GM18520 (cell line): ENCODE results near the gene AKAP8L.

Source experiments
- ATAC-seq: cut with Tn5 transposase; IDR thresholded peaks from one replicate; pipeline ENCODE4 v1.9.1; 2021; ENCODE audit not compliant: unreplicated experiment

The AKAP8L gene

DNA sequence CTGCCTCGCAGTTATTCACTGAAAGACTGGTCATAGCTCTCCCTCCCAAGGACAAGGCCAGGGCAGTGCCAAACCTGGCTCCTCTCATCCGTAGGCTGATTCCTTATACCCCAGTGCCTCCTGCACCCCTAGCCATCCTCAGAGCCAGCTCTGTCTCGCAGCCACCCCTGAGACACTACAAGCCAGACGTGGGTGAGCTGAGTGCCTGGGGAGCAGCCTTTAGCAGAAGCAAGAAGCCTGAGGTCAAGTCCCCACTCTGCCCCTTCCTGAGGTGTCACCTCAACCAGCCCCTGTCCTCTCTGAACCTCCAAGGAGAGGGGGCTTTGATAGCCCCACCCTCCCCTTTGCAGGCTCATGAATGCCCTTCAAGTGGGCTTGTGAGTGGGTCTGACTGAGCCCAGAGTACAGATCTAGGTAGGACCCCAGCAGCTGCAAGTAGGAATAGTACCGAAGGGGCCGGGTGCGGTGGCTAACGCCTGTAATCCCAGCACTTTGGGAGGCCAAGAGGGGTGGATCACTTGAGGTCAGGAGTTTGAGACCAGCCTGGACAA, 14.8 kb upstream of the AKAP8L start:
- ATAC-seq, result no peak

DNA sequence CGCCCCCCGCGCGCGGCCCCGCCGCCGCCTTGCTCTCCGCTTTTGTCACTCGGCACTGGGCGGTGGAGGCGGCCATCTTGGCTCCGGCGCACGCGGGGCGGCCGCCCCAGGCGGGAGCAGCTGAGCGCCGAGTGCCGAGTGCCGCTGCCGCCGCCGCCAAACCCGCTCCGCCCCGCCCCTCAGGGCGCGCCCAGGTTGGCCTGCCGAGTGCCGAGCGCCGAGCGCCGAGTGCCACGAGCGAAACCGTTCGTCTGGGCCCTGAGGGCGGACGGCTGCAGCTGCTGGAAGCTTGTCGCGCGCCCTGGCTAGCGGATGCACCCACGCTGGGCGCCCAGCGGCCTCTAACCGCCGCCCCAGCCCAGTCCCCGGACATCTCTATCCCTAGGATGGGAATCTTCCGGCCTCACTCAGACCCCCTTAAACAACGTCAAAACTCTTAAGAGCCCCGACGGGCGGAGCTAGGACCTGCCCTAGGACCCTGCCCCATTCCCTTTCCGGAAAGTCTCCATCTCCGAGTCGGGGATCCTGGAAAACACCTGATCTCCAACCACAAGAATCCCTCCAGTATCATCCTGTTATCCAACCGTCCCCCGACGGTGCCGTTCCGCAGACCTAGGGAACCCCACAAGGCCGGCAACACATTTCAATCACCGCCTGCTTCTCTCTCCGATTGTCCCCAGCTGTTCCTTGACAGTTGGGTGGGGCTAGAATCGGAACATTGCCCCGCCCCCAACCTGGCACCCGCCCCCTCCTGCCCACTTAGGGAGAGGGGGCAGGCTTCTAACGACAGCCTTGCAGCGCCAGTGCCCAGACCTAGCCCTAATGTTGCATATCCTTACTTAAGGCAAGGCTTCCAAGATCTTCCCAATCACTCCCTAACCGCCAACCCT, 14.1 kb upstream of the AKAP8L start:
- ATAC-seq, result peak; percentile 80

DNA sequence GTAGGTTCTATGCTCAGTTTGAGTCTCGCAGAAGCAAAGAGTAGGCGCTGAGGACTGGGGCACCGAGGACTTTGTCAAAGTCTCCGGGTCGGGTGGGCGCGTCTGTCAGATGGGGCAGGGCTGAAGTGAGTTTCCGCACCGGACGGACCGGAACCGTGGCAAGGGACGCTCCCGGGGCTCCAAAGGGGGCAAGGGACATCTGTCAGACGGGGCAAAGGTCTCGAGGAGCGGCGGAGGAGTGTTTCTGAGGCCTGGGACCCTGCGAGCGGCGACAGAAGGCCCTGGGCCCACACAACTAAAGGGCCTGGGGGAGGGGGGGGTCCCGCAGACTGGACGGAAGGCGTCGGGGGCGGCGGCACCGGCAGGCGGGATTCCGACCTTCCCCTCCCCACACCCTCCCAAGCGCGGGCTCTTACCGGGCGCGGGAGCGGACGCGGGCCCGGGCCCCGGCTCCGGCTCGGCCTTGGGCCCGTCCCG, 13.3 kb upstream of the AKAP8L start:
- ATAC-seq, result no peak

DNA sequence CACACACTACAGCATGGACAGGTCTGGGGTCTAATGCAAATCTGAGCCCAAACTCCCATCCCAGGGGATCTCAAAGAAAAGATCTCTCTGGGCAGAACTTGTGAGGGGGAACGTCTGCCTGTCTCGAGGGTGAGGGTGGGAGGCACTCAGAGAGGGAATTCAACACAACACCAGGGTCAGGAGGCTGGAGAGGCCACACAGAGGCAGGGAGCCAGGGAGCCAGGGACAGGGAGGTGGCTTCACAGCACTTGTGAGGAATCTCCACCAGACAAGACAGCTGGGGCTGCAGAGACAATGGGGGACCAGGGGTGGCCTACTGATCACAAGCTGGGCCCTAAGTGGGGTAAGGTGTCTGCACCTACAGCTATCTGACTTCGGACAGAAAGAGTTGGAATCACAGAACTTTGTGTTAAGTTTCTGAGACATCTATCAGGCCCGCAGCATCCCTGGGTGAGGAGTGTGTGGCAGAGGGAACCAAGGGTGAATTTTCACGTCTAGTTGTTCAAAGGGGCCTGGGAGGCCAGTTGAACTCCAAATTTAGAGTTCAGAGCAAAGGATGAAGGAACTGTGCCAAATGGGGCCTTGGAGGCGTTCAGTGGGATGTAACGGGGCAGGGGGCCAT, 12.7 kb upstream of the AKAP8L start:
- no peak for ATAC-seq

DNA sequence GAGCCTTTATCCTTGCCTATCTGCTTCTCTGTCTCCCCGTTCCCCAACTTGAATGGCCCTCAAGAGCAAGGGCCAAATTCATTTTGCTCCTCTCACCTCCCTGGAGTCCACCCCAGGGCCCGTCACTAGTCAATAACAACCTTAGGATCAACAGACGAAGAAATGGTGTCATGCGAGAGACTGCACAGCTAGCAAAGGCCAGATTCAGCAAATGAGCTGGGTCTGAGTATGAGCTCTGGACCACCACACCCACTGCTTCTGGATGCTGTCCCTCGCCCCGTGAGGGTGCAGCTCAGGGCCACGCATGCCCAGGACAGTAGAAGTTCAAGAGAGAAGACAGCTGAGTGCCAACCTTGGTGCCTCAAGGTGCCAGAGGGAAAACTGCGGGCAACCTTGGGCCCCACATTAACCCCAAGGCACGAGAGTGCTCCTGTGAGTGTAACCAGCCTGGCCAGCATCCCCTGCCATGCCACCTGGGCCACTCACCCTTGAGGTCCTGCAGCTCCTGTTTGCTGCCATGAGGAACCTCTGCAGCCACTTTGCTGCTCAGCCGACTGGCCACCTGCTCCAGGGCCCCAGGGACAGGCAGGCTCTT, 11.8 kb upstream of the AKAP8L start:
- no peak for ATAC-seq

DNA sequence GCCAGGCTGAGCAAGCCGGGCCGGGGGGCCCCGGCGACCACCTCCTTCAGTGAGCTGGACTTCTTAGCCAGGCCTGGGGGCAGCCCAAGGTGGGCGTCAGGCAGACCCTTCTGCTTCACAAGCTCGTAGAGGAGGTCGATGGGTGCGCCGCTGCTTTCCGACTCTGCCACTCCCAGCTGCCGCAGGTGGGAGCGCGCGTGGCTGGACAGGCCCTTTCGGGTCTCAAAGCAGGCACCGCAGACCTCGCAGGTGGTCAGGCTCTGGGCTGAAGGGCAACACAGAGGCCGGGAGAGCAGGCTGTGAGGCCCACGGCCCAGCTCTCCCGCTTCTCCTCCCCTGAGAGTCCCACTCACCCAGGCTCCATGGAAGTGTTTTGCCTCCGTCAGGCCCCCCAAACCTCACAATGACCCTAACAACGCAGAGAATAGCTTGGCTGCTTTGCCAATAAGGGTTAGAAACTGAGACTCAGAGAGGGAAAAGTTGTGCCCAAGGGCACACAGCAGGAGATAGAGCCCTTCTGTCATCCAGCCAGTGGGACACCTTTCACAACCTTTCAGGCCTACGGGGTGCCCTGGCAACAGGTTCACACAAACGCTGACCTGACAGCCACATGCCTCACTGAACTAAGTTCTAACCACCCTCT, 11.2 kb upstream of the AKAP8L start:
- no peak for ATAC-seq

DNA sequence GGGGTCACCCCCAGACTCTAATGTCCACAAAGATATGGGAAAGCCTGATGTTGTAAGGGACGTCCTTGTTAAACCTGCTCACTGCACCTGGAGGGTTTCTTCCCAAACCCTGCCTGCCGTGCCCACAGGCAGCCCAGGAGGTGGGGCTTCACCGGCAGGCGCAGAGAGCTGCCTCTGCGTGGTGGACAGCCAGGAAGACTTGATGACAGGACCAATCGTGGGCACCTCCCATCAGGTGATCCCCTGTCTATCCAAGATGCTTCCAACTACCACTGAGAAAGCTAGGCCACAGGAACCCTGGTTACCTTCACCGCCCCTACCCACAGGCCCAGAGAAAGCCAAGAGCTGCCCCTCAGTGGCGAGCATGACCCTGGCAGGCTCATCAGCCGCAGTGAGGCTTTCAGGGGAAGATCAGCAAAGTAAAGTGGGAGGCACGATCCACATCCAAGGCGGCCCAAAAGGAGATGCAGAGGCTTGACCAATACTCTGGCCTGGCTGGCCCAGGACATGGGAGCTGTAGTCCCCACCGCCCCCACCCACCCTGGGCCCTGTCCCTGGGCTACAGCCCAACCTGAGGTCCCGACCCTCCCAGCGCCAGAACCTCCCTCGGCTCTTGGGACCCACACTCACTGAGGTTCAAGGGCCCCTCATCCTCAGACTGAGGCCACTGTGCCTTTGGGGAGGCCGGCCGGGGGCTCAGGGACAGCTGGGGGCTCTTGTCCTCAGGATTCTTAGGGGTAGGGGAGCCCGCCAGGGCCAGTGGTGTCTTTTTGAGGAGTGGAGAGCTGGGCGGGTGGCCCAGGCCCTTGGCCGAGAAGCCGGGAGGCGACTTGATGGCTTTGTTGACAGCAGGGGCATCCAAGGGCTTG, 10.4 kb upstream of the AKAP8L start:
- ATAC-seq, result no peak

DNA sequence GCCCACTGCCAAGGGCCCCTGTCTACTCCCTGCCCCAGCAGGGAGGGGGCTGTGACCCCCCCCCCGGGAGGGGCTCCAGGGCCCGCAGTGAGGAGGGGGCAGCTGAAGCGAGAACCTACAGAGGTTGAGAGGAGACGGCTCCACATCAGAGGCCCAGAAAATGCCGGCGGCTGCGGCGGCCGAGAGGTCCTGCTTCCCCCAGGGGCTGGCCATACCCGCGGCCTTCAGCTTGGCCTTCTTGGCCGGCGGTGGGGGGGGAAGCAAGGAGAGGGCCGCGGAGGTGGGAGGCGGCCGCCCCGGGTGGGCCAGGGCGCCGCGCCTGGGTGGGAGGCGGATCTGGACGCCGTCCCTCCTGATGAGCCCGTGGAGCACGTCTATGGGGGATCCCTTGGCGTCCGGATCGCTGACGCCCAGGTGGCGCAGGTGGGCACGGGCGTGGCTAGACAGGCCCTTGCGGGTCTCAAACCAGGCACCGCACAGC, 9.2 kb upstream of the AKAP8L start:
- no peak for ATAC-seq

DNA sequence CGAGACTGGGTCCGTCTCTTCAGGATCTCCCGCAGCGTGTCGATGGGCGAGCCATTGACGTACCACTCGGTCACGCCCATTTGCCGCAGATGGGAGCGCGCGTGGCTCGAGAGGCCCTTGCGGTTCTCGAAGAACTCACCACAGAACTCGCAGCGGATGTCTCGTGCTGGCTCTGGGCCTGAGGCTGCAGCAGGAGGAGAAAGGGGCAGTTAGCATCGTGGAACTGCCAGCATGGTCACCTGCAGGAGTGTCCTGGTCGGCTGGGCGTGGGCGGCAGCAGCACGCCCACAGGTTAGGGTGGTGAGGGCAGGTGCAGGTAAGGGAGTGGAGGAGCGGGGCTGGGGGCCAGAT, 8.5 kb upstream of the AKAP8L start:
- no peak for ATAC-seq

DNA sequence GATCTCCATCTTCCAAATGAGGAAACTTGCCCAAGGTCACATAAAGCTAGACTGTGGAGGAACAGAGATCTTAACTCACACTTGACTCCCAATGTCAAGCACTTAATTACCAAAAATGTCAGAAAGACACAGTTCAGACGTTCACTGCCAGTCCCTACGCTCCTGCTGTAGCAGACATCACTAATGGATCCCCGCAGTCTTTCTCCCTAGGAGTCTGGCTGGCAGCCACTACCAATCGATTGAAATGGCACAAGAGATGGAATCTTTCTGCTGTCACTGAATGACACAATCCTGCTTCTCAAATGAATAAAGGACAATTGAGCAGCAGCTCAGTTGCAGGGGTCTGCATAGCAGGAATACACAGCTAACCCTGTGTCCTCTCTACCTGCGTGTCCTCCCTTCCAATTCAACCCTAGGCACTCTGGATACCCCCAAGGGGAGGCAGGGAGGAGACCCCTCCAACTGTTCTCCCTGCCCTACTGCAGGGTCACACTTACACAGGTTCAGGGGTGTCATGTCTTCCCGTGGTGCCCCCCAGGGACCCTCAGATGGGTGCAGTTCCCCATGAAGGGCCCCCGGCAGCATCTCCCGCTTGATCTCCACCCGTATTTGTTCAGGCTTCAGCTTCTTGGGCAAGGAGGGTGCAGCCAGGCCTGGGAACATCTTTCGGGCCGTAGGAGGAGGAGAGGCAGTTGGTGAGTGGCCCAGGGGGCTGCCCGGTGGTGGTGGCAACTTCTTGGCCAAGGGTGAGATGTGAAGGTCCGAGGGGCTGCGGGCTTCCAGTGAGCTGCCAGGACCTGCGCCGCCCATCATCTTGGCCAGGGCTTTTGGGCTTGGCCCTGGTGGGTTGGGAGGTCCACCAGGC, 7.9 kb upstream of the AKAP8L start:
- ATAC-seq, result no peak

DNA sequence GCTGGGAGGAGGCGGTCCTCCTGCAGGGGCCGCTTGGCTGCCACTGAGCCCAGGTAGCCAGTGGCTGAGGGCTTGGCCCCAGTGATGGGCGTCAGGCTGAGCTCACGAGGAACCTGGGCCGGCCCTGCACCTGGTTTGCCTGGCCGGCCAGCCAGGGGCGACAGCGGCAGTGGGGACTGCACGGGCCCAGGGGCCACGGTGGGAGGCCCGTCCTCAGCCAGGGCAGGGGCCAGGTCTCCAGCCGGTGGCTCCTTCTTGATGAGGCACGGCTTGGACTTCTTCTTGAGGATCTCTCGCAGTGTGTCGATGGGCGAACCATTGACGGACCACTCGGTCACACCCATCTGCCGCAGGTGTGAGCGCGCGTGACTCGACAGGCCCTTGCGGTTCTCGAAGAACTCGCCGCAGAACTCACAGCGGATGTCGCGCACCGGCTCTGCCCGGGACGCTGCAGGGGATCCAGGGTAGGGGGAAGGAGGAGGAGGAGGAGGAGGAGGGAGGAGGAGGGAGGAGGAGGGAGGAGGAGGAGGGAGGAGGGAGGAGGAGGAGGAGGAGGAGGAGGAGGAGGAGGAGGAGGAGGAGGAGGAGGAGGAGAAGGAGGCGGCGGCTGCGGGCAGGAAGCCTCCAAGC, 6.6 kb upstream of the AKAP8L start:
- ATAC-seq, result no peak

DNA sequence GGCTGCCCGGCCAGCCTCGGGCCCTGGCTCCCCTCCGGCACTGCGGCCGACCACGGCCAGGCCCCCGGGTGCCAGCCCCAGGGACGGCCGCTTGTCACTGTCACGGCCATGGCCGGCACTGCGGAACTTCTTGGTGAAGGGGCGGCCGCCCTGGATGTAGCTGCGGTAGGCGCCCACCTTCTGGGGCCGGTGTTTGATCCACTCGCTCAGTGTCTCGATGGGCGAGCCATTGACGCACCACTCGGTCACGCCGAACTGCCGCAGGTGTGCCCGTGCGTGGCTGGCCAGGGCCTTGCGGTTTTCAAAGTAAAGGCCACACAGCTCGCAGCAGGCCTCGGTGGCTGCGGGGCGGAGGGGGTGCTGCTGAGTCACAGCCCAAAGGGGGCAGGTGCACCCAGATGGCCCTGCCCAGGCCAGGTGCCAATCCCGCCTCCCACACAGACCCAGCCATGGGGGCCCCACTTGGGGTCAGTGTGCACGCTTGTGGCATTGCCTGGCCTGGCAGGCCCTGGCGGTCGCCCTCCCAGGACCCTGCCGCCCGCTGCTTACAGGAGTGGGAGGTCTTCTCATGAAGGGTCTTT, 6.0 kb upstream of the AKAP8L start:
- no peak for ATAC-seq

DNA sequence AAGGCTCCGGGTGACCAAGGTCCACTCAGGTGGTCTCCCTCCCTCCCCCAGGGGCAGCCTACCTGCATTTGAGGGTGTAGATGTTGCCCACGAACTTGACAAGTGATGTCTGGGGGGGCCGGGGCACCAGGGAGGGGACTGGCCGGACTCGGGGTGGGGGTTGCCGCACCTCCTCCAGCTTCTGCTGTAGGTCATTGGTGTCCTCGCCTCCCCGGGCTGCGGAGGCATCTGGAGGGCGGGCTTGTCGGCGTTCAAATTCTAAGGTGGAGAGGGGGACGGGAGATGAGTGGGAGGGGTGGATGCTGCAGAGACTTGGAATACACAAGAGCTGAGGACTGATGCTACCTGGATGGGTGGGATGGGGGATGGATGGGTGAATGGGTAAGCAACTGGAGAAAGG, 5.3 kb upstream of the AKAP8L start:
- ATAC-seq, result no peak

DNA sequence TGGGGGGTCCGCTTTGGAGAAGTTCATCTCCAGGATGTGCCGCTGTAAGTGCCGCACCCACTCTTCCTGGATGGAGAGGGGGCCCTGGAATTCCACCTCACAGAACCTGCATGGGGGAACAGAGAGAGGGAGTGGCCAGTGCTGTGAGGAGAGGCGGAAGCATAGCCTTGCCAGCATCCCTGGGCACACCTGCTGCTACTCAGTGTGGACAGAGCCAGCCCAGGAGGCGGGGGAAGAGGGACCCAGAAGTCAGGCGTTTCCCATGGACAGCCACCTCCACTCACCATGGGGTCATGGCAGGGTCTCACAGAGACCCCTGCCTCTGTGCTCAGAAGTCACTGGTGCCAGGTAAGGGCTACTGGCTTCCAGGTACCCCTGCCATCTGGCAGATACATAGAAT, 4.3 kb upstream of the AKAP8L start:
- no peak for ATAC-seq

DNA sequence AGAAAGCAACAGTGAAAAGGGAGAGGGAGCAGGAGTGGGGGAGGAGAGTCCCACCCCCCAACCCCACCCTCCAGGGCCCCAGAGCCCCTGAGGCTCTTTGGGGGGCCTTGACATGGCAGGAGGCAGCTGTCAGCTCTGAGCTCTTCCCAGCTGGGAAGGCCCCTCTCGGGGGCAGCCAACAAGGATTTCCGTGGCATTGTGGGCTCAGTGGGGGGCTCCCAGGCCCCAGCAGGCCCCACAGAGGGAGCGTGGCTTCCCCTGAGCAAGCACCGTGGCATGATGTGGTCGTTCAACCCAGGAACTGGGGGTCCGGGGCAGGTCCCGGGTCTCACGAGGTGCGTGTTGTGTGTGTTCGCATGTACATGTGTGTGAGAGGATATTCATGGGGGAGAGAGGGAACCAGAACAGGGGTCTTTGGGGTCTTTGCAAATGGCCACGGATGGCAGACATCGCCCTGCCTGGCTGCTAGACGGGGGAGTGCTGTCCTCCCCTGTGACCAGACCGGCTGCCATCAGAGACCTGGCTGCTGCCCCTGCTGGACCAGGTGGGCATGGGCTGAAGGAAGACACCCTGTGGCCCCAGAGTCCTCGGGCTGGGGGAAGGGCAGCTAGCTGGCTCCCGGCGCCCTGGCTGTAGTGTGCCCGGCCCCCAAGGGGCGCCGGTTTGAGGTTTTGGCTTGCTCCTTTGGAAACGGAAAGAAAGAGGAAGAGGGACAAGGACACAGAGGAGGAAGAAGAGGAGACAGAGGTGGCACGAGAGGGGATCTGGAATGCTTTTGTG, 3.7 kb upstream of the AKAP8L start:
- no peak for ATAC-seq

DNA sequence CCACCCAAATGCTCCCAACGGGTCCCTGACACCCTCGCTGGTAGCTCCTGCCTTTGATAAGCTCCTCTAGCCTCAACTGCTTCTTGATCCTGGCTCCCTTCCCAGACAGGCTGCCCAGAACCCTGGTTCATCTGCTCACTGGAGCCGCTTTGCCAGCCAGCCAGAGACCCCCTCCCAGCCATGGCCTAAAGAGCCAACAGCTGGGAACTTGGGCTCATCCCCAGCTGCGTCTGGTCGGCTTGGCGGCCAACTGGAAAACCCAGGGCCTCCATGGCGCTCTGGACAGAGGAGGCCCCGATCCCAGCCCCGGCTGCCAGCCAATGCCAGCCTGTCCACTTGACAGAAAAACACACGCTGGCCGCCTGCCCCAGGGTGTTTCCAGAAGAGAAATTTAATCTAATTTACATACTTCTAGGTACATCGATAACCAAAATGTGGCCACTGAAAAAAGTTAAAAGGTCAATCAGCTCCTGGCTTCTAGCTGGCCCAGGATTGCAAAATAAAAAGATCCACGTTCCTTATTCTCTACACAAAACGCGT, 3.0 kb upstream of the AKAP8L start:
- ATAC-seq, result no peak

DNA sequence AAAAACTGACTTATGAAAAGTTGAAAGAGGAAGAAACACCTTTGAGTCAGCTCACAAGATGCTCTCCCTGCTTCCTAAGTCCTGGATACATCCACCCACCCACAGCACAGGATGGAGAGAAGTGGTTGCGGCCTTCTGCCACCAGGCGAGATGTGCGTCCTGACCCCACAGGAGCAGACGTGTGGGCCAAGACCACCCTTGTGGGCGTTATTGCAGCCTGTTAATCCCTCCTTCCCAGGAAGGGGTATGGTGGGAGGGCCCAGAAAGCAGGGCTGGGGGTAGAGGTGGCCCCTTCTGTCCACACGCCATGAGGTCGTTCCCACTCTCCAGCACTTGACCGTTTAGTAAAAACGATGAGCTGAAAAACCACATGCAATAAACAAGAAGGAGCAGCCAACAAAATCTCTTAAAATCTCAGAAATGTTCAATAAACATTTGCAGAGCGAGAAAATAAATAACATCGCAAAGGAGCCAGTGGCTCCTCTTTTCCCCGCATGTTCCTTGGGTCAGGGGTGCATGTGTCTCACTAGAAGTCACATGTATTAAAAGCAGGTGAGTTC, 2.4 kb upstream of the AKAP8L start:
- ATAC-seq, result no peak
